Measurements from ENCODE around the gene LYSMD4.

LYSMD4 gene

DNA sequence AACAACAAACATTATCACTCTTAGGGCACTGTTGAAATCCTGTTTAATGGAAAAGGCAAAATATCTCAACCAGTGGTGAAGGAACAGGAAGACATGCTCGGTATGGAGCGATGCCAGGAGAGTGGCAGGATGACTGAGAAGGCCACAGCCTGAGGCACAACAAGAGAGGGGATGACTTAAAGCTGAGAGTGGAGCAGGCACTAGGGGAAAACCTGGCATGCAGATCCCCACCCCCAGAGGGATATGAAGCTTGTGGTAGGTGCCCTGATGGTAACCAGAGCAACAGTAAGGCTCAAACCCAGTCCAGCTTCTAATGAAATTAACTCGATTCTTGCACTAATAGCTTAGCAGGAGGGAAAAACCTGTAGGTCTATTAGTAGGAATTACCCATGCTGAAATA, 40.4 kb downstream of the LYSMD4 start:
- H3K4me3 ChIP-seq (ENCODE audit: low read length), result no peak overlapping the region
- DNase-seq (ENCODE audit: low read depth), result no peak
- TF ChIP-seq, protein P1, sequence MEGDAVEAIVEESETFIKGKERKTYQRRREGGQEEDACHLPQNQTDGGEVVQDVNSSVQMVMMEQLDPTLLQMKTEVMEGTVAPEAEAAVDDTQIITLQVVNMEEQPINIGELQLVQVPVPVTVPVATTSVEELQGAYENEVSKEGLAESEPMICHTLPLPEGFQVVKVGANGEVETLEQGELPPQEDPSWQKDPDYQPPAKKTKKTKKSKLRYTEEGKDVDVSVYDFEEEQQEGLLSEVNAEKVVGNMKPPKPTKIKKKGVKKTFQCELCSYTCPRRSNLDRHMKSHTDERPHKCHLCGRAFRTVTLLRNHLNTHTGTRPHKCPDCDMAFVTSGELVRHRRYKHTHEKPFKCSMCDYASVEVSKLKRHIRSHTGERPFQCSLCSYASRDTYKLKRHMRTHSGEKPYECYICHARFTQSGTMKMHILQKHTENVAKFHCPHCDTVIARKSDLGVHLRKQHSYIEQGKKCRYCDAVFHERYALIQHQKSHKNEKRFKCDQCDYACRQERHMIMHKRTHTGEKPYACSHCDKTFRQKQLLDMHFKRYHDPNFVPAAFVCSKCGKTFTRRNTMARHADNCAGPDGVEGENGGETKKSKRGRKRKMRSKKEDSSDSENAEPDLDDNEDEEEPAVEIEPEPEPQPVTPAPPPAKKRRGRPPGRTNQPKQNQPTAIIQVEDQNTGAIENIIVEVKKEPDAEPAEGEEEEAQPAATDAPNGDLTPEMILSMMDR (conservative IDR thresholded peaks at IDR 0.05; ENCODE audit: low read length), result no peak

DNA sequence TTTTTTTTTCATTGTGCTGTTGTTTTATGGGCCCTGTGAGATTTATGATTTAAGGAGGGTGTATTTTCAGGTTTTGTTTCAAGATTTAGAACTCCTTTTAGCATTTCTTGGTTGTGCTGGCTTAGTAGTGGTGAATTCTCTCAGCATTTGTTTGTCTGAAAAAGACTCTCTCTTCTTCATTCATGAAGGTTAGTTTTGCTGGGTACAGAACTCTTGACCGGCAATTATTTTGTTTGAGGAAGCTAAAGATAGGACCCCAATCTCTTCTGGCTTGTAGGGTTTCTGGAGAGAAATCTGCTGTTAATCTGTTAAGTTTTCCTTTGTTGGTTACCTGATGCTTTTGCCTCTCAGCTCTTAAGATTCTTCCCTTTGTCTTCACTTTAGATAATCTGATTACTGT, 46.9 kb downstream of the LYSMD4 start:
- TF ChIP-seq, protein P1 (conservative IDR thresholded peaks at IDR 0.05; ENCODE audit: low read length), result no peak
- no peak overlapping the region for H3K4me3 ChIP-seq (ENCODE audit: low read length)
- DNase-seq (ENCODE audit: low read depth), result no peak

DNA sequence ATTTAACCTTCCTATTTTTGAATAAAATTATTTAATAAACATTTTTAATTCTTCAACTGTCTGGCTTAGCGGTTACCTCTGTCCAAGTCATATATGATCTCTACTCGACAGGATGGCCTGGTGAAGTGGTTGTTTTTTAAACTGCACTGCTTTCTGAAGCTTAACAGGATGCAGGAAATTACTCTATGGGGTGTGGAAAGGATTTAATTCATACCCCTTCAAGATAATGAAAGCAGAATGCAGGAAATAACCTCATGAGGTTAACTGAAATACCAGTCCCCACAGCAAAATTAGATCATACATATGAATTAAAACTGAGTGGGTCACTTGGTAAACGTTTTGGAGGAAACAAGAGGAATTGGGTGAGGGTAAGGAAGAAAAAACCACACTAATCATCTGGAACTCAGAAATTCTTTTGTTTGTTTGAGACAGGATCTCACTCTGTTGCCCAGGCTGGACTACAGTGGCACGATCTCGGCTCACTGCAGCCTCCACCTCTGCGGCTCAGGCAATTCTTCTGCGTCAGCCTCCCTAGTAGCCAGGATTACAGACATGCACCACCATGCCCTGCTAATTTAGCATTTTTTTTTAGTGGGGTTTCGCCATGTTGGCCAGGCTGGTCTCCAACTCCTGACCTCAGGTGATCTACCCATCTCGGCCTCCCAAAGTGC, 50.1 kb downstream of the LYSMD4 start:
- H3K4me3 ChIP-seq (ENCODE audit: low read length), result no peak overlapping the region
- DNase-seq (ENCODE audit: low read depth), result peak; percentile 49

DNA sequence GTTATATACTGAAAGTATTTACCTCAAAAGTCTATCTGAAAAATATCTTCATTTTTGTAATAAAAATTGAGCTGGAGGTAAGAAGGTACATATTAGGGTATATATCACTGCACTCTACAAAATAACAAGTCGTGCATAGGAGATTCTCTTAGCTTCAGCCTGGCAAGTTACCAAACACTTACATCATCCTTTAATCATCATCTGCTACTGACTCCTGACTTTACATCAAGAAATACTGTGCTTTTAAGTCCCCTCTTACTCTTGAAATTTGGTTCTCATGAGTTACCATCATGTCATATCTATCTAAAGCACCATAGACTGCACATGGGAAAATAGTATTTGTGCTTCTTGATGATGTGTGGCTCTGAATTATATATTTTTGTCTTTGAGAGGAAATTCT, 50.8 kb downstream of the LYSMD4 start:
- DNase-seq (ENCODE audit: low read depth), result peak; percentile 76
- TF ChIP-seq, protein P1 (conservative IDR thresholded peaks at IDR 0.05; ENCODE audit: low read length), result no peak
- no peak overlapping the region for H3K4me3 ChIP-seq (ENCODE audit: low read length)

More for the DNA sequence above, 50.1 kb downstream of the LYSMD4 start:
- TF ChIP-seq, protein P1 (conservative IDR thresholded peaks at IDR 0.05; ENCODE audit: low read length), result no peak

DNA sequence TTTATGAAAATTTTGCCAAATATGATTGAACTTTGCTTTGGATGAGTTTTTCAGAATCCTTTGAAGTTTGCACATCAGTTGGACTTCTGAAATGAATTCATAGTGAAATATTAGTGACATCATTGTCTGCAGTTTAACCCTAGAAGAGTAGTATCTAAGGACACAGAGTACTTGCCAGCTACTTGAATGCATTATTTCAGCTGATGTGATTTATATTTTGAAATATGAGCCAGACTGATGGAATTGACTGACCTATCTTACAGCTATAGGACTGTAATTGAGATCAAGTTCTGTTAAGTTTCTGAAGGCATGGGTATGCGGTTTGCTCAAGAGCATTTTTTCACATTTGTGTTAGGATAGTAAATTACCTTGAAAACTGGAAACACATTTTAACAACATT, 51.2 kb downstream of the LYSMD4 start:
- DNase-seq (ENCODE audit: low read depth), result no peak
- no peak overlapping the region for H3K4me3 ChIP-seq (ENCODE audit: low read length)
- TF ChIP-seq, protein P1 (conservative IDR thresholded peaks at IDR 0.05; ENCODE audit: low read length), result no peak

DNA sequence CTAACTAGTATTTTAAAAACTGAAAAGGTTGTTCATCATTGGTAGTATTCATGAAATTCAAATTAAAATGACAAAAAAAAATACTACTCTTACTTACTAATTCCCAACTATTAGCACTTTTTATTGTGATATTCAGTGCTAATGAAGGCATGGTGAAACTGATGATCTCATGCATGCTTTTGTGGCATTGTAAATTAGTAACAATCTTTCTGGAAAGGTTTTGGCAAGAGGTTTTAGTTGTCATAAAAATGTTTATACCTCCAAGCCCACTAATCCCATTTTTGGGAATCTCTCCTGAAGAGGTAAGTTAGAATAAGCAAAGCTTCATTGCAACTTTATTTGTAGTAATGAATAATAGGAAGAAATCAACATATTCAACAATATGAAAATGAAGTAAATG, 53.0 kb downstream of the LYSMD4 start:
- DNase-seq (ENCODE audit: low read depth), result no peak
- TF ChIP-seq, protein P1 (conservative IDR thresholded peaks at IDR 0.05; ENCODE audit: low read length), result no peak
- no peak overlapping the region for H3K4me3 ChIP-seq (ENCODE audit: low read length)

DNA sequence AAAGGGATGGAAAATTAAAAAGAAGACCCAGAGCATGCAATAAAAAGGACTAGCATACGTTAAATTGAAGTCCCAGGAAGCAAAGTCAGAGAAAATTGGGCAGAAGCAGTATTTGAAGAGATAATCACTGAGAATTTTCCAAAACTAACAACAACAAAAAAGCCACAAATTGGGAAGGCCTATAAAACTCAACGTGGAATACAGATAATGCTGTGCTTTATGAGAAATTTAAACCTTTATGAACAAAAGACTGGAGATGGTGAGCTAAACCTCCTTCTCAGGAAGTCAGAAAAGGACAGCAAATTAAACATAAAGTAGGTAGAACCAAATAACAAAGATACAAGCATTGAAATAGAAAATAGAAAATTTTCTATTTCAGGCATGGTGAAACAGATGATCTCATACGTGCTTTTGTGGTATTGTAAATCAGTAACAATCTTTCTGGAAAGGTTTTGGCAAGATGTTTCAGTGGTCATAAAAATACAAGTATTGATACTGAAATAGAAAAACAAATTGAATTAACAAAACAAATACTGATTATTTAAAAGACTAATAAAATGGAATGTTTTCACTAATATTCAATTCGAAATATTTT, 55.6 kb downstream of the LYSMD4 start:
- DNase-seq (ENCODE audit: low read depth), result no peak
- no peak overlapping the region for H3K4me3 ChIP-seq (ENCODE audit: low read length)

More for the DNA sequence above, 55.6 kb downstream of the LYSMD4 start:
- TF ChIP-seq, protein P1 (conservative IDR thresholded peaks at IDR 0.05; ENCODE audit: low read length), result no peak

Data from AG10803 (cell line).